HTR-8/SVneo (cell line): Measurements from ENCODE around the gene FGD4.
"Not testable (repeated sequence)": the region's sequence is repeated elsewhere in the genome, so short reads cannot be mapped to it uniquely, and the experiment has no call there.

Experiments used
- DNase-seq: peaks from one replicate; pipeline ENCODE4 v3.0.0; 2011; ENCODE audit warnings: low spot score, mixed read lengths; ENCODE audit not compliant: insufficient read length
- FAIRE-seq: peaks from 2 replicates; lab custom pipeline; 2011; peaks lifted over from hg19 to GRCh38; lab: Jason Lieb, UNC

The FGD4 gene

GRCh38 chr12:32512379-32512778 lies 113.0 kb downstream of the FGD4 start:
- no peak for DNase-seq
- FAIRE-seq: no peak

DNA sequence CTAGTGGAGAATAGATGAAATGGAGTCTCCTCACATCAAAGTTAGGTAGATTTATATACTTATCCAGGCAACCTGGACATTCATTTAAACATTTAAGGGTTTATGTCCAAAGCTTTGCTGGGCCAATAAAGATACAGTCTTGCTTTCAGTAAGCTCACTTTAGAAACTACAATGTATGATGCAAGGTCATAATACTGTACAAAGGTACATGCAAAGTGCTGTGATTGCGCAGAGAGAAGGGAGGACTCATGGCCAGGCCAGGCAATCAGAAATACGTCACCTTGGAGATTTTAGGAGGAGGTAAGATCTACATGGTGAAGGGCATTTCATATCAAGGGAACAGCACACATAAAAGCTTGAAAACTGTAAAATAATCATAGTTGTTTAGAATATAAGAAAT lies 113.6 kb downstream of the FGD4 start:
- no peak for FAIRE-seq
- no peak for DNase-seq

DNA sequence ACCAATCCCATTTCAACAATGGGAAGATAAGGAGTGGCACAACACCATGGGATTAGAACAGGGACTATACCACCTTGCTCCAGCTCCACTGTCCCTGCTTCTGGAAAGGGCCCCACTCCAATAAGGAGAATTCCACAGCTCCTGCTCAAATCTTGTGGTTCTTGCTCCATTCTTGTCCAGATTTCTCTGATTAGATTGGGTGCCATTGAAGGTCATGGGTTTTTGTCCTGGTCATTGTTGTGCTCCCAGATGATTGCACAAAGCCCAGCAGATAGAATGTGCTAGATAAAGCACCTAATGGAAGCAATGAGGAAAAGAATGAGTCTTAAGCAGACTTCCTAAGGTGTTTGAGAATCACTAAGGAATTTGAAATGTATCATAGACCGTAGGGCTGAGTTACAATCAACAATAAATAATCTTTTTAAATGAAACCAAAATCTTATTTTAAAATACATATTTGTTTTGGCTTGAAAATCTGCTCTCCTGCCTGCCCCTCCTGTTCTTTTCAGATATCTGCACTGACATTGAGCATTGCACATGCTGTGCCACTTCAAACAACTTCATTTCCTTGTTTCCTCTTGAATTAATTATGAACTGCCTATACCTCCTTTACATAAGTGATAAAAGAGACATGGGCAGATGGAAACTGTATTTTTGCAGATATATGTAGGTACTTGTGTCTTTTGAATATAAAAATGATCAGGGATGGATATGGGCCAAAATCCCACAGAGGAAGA lies 115.9 kb downstream of the FGD4 start:
- DNase-seq (no peak), FAIRE-seq (no peak)

- FAIRE-seq (no peak), DNase-seq (no peak)
These were observed 116.9 kb downstream of the FGD4 start for GRCh38 chr12:32516230-32516629.

DNA sequence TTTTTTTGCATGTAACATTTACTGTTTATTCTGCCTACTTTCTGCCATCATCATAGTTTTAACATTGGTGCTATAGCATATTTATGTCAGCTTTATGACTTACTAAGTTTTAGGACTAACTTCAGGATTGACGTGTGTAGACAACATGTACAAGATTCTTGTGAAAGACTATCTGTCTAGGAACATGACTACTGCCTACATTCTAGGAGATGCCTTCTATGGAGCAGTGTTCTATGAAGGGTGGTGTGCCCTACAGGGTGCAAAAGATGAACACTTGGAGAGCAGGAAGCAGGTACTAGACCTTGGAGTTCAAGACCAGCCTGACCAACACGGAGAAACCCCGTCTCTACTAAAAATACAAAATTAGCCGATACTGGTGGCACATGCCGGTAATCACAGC lies 118.6 kb downstream of the FGD4 start:
- FAIRE-seq (no peak), DNase-seq (no peak)

- FAIRE-seq (no peak), DNase-seq (no peak)
These were observed 119.7 kb downstream of the FGD4 start for GRCh38 chr12:32519047-32519446.

DNA sequence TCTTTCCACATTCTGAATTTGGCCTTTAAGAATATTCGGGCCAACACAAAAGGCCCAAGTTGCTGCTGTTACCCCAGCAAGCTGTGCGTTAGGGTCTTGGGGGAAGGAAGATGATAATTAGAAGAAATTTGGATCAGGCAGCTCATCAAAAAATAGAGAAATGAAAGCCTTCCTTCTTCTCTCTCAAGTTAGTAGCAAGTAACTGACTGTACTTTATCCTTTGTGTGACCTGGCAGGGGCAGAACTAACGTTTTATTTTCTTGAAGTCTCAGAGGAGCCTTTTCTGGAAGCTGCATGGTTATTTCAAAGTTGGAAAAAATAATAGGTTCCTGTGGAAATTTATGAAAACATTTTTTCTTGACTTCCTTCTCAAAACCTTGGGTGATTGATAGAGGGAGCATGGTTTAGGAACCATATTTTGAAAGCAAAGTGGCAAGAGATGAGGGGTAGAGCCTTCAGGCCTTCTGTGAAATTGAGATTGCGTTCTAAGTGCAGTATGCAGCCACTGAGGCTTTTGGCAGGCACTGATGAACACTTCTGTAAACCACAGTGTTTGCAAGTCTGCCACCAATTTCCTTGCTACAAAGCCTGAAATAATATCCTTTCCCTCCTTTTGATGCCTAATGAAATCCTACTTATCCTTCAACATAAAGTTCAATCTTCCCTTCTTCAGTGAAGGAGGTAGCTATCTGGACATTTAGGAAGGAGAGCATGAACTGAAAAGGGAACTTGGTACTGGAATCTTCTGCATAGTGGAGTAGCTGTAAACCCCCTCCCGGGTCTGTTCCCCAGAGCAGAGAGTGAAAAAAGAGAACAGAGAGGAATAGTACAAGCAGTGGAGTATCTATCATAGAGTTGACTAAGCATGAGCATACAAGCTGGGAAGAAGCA lies 123.2 kb downstream of the FGD4 start:
- DNase-seq: no peak
- FAIRE-seq: no peak

- not testable (repeated sequence) for FAIRE-seq, DNase-seq
These were observed 126.4 kb downstream of the FGD4 start for GRCh38 chr12:32525802-32526201.

DNA sequence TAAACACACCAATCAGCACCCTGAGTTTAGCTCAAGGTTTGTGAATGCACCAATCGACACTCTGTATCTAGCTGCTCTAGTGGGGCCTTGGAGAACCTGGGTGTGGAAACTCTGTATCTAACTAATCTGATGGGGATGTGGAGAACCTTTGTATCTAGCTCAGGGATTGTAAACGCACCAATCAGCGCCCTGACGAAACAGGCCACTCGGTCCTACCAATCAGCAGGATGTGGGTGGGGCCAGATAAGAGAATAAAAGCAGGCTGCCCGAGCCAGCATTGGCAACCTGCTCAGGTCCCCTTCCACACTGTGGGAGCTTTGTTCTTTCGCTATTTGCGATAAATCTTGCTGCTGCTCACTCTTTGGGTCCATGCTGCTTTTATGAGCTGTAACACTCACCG lies 127.0 kb downstream of the FGD4 start:
- not testable (repeated sequence) for FAIRE-seq, DNase-seq

GRCh38 chr12:32532422-32532821 lies 133.1 kb downstream of the FGD4 start:
- FAIRE-seq (no peak), DNase-seq (no peak)

DNA sequence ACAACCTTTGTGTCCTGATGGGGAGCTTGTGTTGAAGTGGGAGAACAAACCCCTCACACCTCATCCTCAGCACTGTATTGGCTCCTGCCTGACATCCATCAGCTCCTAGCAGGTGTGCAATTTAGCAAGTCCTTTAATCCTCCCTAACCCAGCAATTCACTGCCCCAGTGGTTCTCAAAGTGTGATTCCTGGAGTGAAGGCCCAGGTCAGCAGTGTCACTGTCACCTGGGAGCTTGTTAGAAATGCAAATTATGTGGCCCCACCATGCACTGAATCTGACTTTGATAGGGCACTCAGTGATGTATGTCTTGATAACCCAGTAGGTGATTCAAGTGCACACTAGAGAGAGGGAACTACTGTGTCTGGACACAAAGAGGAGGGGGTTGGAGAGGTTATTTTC lies 133.6 kb downstream of the FGD4 start:
- DNase-seq (no peak), FAIRE-seq (no peak)

DNA sequence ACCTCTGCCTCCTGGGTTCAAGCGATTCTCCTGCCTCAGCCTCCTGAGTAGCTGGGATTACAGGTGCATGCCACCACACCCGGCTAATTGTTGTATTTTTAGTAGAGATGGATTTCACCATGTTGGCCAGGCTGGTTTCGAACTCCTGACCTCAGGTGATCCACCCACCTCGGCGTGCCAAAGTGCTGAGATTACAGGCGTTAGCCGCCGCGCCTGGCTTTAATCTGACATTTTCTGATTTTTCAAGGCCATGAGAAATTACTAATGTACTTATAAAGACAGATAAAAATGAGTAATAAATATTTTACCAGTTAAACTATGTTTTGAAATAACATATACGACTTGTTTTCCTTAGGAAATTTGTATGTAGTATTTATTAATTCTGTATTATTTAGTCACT lies 134.1 kb downstream of the FGD4 start:
- not testable (repeated sequence) for FAIRE-seq, DNase-seq

- FAIRE-seq: no peak
These were observed 134.7 kb downstream of the FGD4 start for GRCh38 chr12:32533971-32534590.

GRCh38 chr12:32534698-32535097 lies 135.3 kb downstream of the FGD4 start:
- FAIRE-seq (no peak), DNase-seq (no peak)

More at GRCh38 chr12:32533971-32534590, 134.7 kb downstream of the FGD4 start:
- peak; percentile 52 for DNase-seq

DNA sequence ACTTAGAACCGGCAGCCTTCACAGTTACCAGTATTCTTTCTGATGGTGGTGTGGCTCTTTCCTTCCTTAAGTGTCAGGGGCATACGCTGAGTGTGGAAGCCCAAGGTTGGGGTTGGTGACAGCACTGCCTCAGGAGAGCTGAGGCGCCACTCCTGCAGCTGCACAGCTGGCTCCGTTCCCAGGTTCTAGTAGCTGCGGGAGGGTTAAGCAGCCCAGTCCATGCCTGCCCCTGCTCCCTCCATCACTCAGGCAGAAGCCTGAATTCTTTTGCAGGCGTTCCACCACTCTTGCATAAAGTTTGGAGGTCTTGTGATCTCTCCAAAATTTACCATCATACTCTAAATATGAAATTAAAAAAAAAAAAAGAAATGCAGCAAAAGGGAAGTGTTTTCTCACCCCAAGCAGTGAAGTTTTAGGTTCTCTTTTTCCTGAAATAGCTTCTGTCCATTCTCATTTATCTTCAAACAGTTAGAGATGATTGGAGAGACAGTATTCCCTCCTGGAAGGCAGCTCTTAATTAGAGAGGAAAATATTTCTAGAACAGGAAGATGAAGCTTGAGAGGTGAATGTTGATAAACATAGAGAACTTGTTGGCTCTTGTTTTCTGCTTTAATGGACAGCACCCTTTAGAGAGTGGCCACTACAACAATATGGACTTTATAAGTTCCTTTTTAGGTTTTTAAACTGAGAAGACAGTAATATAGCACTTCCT lies 136.1 kb downstream of the FGD4 start:
- FAIRE-seq (no peak), DNase-seq (peak; percentile 20)

- FAIRE-seq (no peak), DNase-seq (no peak)
These were observed 136.6 kb downstream of the FGD4 start for GRCh38 chr12:32536000-32536345.

DNA sequence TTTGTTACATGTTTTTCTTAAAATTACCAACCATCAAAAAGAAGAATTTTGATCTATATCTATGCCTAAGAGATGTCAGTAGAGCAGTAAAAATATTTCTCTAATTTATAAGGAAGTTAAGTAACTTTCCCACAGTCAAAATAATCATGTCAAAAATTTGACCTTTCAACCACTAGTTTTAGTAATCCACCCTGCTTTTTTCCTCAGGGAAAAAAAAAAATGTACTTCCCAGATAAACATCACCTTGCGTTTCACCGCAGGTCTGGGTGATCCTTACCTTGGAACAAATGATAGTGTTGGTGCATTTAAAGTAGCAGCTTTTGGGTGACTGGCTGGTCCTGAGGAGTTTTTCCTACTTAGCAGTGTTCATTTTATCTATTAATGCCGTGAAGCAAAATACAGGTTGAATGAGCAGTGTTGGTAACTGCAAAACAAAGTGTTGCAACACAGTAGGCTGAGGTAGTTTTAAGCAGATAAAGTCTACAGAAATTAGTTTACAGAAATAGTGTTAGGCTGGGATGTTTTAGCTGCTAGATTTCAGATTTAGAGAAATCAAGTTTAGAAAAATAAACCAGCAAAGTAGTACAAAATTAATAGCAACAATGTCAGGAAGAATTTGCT lies 142.5 kb downstream of the FGD4 start:
- no peak for DNase-seq

GRCh38 chr12:32542428-32543229 lies 143.3 kb downstream of the FGD4 start:
- DNase-seq: no peak
- no peak for FAIRE-seq

More for the DNA sequence above, 142.5 kb downstream of the FGD4 start:
- no peak for FAIRE-seq

- DNase-seq (no peak), FAIRE-seq (no peak)
These were observed 145.5 kb downstream of the FGD4 start for GRCh38 chr12:32544893-32545292.
